ENCODE results near the gene TSPEAR. TPM values are rescaled to one million over a fixed set of nuclear protein-coding genes. Genes with fewer than 3 reads are reported as not detected.

The TSPEAR gene
- total RNA-seq, 1 experiment from 2014 or later, result not detected

- BruUV-seq (replicated peaks), result no TSS peak
- Mint-ChIP-seq H3K4me3 (ENCODE audit: unreplicated experiment) (no peak overlapping the region), H3K36me3 (ENCODE audit: insufficient read depth, unreplicated experiment) (no peaks in the 10 kb centered on the region), H3K27ac (ENCODE audit: low read depth, unreplicated experiment) (no peak overlapping the region), H3K27me3 (ENCODE audit: insufficient read depth, unreplicated experiment) (peaks cover 23% of the 10 kb centered on the region), H3K4me1 (ENCODE audit: insufficient read depth, unreplicated experiment) (peaks cover 6% of the 10 kb centered on the region), H3K9me3 (ENCODE audit: unreplicated experiment) (peaks cover 9% of the 10 kb centered on the region)
- no peak for DNase-seq (ENCODE audit: unreplicated experiment)
- ChIA-PET CTCF (interaction anchor here (0.6 to 0.9 kb wide), 3 partner anchors 22 to 195 kb away, joined by 3 read pairs; no protein-coding TSS in a partner anchor), POLR2A (interaction anchor here (0.7 kb wide), 1 partner anchor 687 kb away, joined by 3 read pairs; no protein-coding TSS in a partner anchor)
- intact Hi-C loops (cut with micrococcal nuclease), result no loop called here
- no peak for TF ChIP-seq CTCF (IDR thresholded peaks at IDR 0.05; ENCODE audit: unreplicated experiment)
Measured at GRCh38 chr21:44531606-44532564, 179.5 kb downstream of the TSPEAR start.

- Mint-ChIP-seq H3K9me3 (ENCODE audit: unreplicated experiment) (peaks cover 9% of the 10 kb centered on the region), H3K4me1 (ENCODE audit: insufficient read depth, unreplicated experiment) (peaks cover 6% of the 10 kb centered on the region), H3K27me3 (ENCODE audit: insufficient read depth, unreplicated experiment) (peaks cover 23% of the 10 kb centered on the region), H3K4me3 (ENCODE audit: unreplicated experiment) (no peak overlapping the region), H3K27ac (ENCODE audit: low read depth, unreplicated experiment) (no peak overlapping the region), H3K36me3 (ENCODE audit: insufficient read depth, unreplicated experiment) (no peaks in the 10 kb centered on the region)
- ChIA-PET POLR2A (interaction anchor here (0.7 kb wide), 1 partner anchor 688 kb away, joined by 3 read pairs; no protein-coding TSS in a partner anchor), CTCF (no interaction called here)
- no peak for TF ChIP-seq CTCF (IDR thresholded peaks at IDR 0.05; ENCODE audit: unreplicated experiment)
- BruUV-seq (replicated peaks), result no TSS peak
- no peak for DNase-seq (ENCODE audit: unreplicated experiment)
- intact Hi-C loops (cut with micrococcal nuclease), result no loop called here
Measured at GRCh38 chr21:44530903-44531605, 180.3 kb downstream of the TSPEAR start.

- intact Hi-C loops (cut with micrococcal nuclease), result no loop called here
- no TSS peak for BruUV-seq (replicated peaks)
- no peaks in the 10 kb centered on the region for H3K36me3 Mint-ChIP-seq (ENCODE audit: insufficient read depth, unreplicated experiment)
- H3K4me3 Mint-ChIP-seq (ENCODE audit: unreplicated experiment), result no peak overlapping the region
- H3K27me3 Mint-ChIP-seq (ENCODE audit: insufficient read depth, unreplicated experiment), result peaks cover 23% of the 10 kb centered on the region
- H3K4me1 Mint-ChIP-seq (ENCODE audit: insufficient read depth, unreplicated experiment), result peaks cover 6% of the 10 kb centered on the region
- H3K27ac Mint-ChIP-seq (ENCODE audit: low read depth, unreplicated experiment), result no peak overlapping the region
- H3K9me3 Mint-ChIP-seq (ENCODE audit: unreplicated experiment), result peaks cover 9% of the 10 kb centered on the region
- no peak for DNase-seq (ENCODE audit: unreplicated experiment)
- ChIA-PET POLR2A (no interaction called here), CTCF (no interaction called here)
- no peak for TF ChIP-seq CTCF (IDR thresholded peaks at IDR 0.05; ENCODE audit: unreplicated experiment)
Measured at GRCh38 chr21:44530221-44530902, 181.0 kb downstream of the TSPEAR start.
